Gastroesophageal sphincter (tissue), 4 donors: ENCODE measurements around the gene PTHLH. TPM values are rescaled to one million over a fixed set of nuclear protein-coding genes. Genes with fewer than 3 reads are reported as not detected.
A peak's percentile ranks its signal among the peaks of the same experiment; 100 is the strongest.

Experiments used
- ATAC-seq: fragments of 150-250 bp; one replicate; pipeline ENCODE4 v1.9.1; 2016; ENCODE audit warnings: mild to moderate bottlenecking, moderate library complexity
- H3K27ac ChIP-seq, 4 donors: fragments of 200-600 bp; sonication (generic) in 3 of 4; 1 replicate in 3 of 4; 2 replicates in 1 of 4; pipeline ENCODE4 v1.5.1; 2016 to 2019
- H3K27me3 ChIP-seq: fragments of 200-600 bp; sonication (generic); one replicate; pipeline ENCODE4 v1.5.1; 2019
- H3K36me3 ChIP-seq, 2 donors: fragments of 200-600 bp; sonication (generic); one replicate each; pipeline ENCODE4 v1.5.1; 2019; ENCODE audit warnings: control low read depth in 1 of 2
- H3K4me1 ChIP-seq, 3 donors: fragments of 200-600 bp; sonication (generic); 1 replicate in 2 of 3; 2 replicates in 1 of 3; pipeline ENCODE4 v1.5.1; 2016 to 2019; ENCODE audit warnings: control low read depth in 2 of 3
- H3K4me3 ChIP-seq, 2 donors: fragments of 200-600 bp; sonication (generic); one replicate each; pipeline ENCODE4 v1.5.1; 2019; ENCODE audit warnings: mild to moderate bottlenecking in 1 of 2, moderate library complexity in 1 of 2
- H3K9me3 ChIP-seq, 3 donors: fragments of 200-600 bp; sonication (generic); one replicate each; pipeline ENCODE4 v1.5.1; 2017 to 2019; ENCODE audit warnings: control low read depth in 2 of 3
- EP300 ChIP-seq: sonication (generic); formaldehyde crosslinking; IDR thresholded peaks from one replicate; pipeline ENCODE4 v1.6.1; 2017; ENCODE audit warnings: antibody characterized with exemption, mild to moderate bottlenecking
- POLR2A ChIP-seq, 2 donors: fragments of 450-650 bp; IDR thresholded peaks; one replicate each; pipeline ENCODE4 v1.6.1; 2017; ENCODE audit warnings: antibody characterized with exemption in 2 of 2, mild to moderate bottlenecking in 2 of 2, moderate library complexity in 1 of 2
- POLR2AphosphoS5 ChIP-seq: sonication (generic); formaldehyde crosslinking; IDR thresholded peaks from one replicate; pipeline ENCODE4 v1.6.1; 2017; ENCODE audit warnings: antibody characterized with exemption
- WGBS, 2 donors: methylation state at CpG; one replicate each; pipeline ENCODE4 v1.1.5; 2018; ENCODE audit warnings: low coverage in 1 of 2; 5-methylcytosine and 5-hydroxymethylcytosine counted together
- total RNA-seq, 4 donors: library from RNA; depleted of rRNA; stranded (reverse); fragments of >200 nt; gene quantifications; one replicate each; pipeline ENCODE4 v1.1.0, GENCODE V29; 2016
- TF ChIP-seq, protein P1 (sequence below), 4 experiments: fragments of 200-600 bp in 2 of 4; fragments of 450-650 bp in 2 of 4; sonication (generic) in 1 of 4; IDR thresholded peaks; one replicate each; pipeline ENCODE4 v1.5.1; 2017 to 2019; ENCODE audit warnings: antibody characterized with exemption in 4 of 4, mild to moderate bottlenecking in 2 of 4, moderate library complexity in 2 of 4

The PTHLH gene
- total RNA-seq, 4 donors from 2014 or later, result 0.47 to 3.3 (median 1.9) TPM

DNA sequence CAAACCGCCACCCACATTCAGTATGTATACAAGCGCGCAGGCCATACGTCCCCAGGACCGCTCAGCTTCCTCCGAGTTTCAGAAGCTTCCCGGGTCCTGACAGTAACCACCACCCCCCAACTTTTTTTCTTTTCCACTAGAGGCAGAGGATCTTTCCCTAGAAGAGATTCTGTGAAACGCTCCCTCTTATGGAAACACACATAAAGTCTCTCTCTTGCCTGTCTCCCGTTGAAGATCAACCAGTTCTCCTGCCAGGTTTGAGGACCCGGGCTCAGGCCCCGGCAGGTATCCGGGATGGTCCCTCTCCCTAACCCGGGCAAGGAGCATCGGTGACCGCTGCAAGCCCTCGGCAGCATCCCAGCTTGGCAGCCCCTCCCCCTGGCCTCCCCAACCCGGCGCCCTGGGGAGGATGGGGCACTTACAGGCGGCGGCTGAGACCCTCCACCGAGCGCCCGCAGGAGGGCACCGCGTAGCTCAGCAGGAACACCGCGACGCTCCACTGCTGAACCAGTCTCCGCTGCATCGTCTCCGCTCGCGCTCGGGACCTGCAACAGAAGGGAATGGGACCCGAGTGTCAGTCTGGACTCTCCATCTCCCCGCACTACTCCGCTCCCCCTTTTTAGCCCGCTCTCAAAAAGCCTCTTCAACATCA lies 3.4 kb downstream of the PTHLH start:
- Histone ChIP-seq H3K36me3 (no peaks in the 10 kb centered on the region), H3K27me3 (peaks cover 82% of the 10 kb centered on the region), H3K4me3 (peak overlapping the region; percentile 32 to 67), H3K4me1 (peaks cover 0 to 45% (median 13%) of the 10 kb centered on the region in 3 donors), H3K9me3 (no peaks in the 10 kb centered on the region), H3K27ac (peak overlapping the region in 3 of 4 donors; percentile 71 to 81 (median 75))
- ATAC-seq, result peak; percentile 29
- 3 to 5% methylated on average over 7 to 25 of the region's 38 CpGs for WGBS, 2 donors
- TF ChIP-seq, protein P1, sequence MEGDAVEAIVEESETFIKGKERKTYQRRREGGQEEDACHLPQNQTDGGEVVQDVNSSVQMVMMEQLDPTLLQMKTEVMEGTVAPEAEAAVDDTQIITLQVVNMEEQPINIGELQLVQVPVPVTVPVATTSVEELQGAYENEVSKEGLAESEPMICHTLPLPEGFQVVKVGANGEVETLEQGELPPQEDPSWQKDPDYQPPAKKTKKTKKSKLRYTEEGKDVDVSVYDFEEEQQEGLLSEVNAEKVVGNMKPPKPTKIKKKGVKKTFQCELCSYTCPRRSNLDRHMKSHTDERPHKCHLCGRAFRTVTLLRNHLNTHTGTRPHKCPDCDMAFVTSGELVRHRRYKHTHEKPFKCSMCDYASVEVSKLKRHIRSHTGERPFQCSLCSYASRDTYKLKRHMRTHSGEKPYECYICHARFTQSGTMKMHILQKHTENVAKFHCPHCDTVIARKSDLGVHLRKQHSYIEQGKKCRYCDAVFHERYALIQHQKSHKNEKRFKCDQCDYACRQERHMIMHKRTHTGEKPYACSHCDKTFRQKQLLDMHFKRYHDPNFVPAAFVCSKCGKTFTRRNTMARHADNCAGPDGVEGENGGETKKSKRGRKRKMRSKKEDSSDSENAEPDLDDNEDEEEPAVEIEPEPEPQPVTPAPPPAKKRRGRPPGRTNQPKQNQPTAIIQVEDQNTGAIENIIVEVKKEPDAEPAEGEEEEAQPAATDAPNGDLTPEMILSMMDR (IDR thresholded peaks at IDR 0.05), result peak in 1 of 4 experiments; percentile 5
- TF ChIP-seq POLR2A (IDR thresholded peaks at IDR 0.05), result no peak
- no peak for TF ChIP-seq POLR2AphosphoS5
- no peak for TF ChIP-seq EP300

DNA sequence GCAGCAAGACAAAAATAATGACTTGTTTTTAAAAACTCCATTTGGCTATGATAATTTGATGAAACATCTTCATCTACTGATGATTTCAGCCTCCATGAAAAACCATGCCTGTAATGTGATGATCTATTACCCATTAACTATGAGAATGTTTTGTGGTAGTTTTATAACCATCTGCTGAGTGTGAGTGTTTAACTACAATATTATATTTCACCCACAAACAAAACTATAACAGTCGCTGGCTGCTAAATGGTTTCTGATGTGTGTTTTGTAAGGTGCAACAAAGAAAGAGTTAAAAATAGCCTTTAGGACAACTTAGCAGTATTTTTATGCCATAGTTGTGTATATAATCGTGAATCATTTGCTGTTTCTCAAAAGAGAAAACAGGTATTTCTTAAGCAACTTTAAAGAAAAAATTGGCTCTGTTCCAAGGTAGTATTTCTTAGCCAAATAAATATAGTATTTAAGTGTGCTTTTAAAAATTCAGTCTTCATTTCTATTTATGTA lies 4.9 kb downstream of the PTHLH start:
- peaks cover 0 to 45% (median 13%) of the 10 kb centered on the region in 3 donors for H3K4me1 ChIP-seq
- H3K4me3 ChIP-seq, result no peak overlapping the region
- no peak for ATAC-seq
- no peaks in the 10 kb centered on the region for H3K9me3 ChIP-seq
- H3K27ac ChIP-seq, result no peak overlapping the region
- TF ChIP-seq, protein P1 (IDR thresholded peaks at IDR 0.05), result no peak
- H3K36me3 ChIP-seq, result no peaks in the 10 kb centered on the region
- H3K27me3 ChIP-seq, result peaks cover 83% of the 10 kb centered on the region
- 69 to 70% methylated on average over 2 of the region's 2 CpGs for WGBS, 2 donors

DNA sequence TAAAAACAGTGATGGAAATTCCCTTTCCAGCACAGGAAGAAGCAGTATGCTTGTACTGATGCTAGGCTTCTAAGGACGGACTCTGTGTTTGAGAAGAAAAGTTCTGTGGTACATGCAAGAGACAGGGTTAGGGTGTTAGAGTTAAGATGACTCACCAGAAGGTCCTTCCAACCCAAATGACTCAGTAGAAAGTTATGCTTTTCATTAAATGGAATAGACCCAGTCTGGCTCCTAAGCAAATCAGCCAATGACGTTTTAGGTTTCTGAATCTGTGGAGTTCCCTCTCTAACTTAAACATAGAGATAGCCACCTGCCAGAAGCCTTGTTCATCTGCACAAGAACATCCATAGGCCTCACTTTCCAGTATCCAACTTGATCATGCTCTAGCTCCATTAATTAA lies 5.7 kb downstream of the PTHLH start:
- Histone ChIP-seq H3K27me3 (peaks cover 83% of the 10 kb centered on the region), H3K9me3 (no peaks in the 10 kb centered on the region), H3K27ac (no peak overlapping the region), H3K36me3 (no peaks in the 10 kb centered on the region), H3K4me1 (peaks cover 0 to 45% (median 13%) of the 10 kb centered on the region in 3 donors), H3K4me3 (no peak overlapping the region)
- 7 to 13% methylated on average over 2 of the region's 2 CpGs for WGBS, 2 donors
- peak; percentile 52 for ATAC-seq
- TF ChIP-seq, protein P1 (IDR thresholded peaks at IDR 0.05), result no peak
- TF ChIP-seq POLR2A (IDR thresholded peaks at IDR 0.05) (no peak), EP300 (no peak), POLR2AphosphoS5 (no peak)

DNA sequence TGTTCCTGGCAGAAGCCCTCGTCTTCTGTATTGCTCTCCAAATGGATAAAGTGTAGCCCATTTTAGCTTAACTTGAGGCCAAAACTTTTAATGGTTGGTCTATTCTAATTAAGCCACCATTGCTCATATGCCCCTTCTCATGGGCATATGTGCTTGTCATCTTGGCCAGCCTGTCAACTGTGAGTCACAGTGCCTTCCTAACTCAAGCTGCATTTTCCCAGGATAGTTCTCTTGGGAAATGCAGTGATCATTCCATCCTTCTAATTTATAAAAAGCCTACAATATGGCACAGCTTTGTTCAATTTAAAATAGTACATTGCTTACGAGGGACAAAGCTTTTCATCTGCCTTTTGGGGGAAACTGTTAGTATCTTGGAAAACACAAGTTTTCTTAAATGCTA lies 6.6 kb downstream of the PTHLH start:
- ATAC-seq, result no peak
- H3K27ac ChIP-seq, result no peak overlapping the region
- peaks cover 76% of the 10 kb centered on the region for H3K27me3 ChIP-seq
- H3K36me3 ChIP-seq, result no peaks in the 10 kb centered on the region
- 70 to 91% methylated on average over 1 to 2 of the region's 2 CpGs for WGBS, 2 donors
- TF ChIP-seq POLR2A (IDR thresholded peaks at IDR 0.05) (no peak), POLR2AphosphoS5 (no peak), EP300 (no peak)
- TF ChIP-seq, protein P1 (IDR thresholded peaks at IDR 0.05), result no peak
- no peaks in the 10 kb centered on the region for H3K9me3 ChIP-seq
- no peak overlapping the region for H3K4me3 ChIP-seq
- peaks cover 0 to 39% (median 13%) of the 10 kb centered on the region in 3 donors for H3K4me1 ChIP-seq

DNA sequence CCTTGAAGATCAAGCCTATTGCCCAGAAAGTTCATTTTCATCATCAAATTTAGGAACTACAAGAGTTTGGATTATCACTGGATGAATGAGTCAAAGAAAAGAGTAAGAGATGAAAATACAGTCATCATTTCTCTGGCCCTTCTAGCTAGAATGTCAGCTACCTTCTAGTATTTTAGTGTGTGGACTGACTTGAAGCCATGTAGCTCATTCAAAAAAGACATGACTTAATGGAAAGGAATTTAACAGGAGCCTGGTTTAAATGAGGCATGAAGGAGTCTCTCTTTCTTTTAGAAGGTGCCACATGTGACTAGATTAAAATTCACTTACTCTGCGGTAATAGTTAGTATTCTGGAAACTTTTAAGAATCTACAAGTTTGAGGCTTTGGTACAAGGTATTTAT lies 7.1 kb downstream of the PTHLH start:
- Histone ChIP-seq H3K27me3 (peaks cover 71% of the 10 kb centered on the region), H3K9me3 (no peaks in the 10 kb centered on the region), H3K4me3 (no peak overlapping the region), H3K27ac (no peak overlapping the region), H3K4me1 (peaks cover 0 to 34% (median 10%) of the 10 kb centered on the region in 3 donors), H3K36me3 (no peaks in the 10 kb centered on the region)
- WGBS, 2 donors, result 82 to 100% methylated on average over 1 of the region's 1 CpG
- ATAC-seq, result no peak
- TF ChIP-seq POLR2A (IDR thresholded peaks at IDR 0.05), result no peak
- TF ChIP-seq POLR2AphosphoS5, result no peak
- TF ChIP-seq, protein P1 (IDR thresholded peaks at IDR 0.05), result no peak
- TF ChIP-seq EP300, result no peak
